ENCODE data around the gene NHSL2.

The NHSL2 gene

DNA sequence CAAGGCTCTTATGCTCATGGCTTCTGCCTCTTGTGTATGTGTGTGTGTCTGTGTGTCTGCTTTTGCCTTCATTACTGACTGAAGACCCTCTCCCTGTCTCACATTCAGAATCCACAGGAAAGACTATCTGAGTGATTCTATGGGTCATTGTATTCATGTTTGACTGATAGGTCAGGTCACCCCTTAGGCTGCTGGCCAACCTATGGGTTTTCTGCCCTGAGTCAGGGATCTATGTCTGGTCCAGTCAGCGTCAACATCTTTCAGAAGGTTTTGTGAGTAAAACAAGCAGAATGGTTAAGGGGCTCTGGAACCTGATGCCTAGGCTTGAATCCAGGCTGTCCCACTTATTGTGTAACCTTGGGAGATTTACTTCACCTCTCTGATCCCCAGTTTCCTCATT is 30.5 kb downstream of the NHSL2 start:
- Histone ChIP-seq H3K4me1 (ENCODE audit: low read length) (no peaks in the 10 kb centered on the region), H3K4me2 (ENCODE audit: low read length) (no peak overlapping the region), H2AFZ (ENCODE audit: low read depth, low read length) (no peak overlapping the region), H3K27ac (ENCODE audit: low read length) (no peak overlapping the region), H3K9me3 (ENCODE audit: insufficient read depth, low read length) (no peaks in the 10 kb centered on the region), H3K4me3 (ENCODE audit: low read length) (no peak overlapping the region), H3K79me2 (ENCODE audit: low read length) (no peaks in the 10 kb centered on the region), H3K27me3 (ENCODE audit: low read depth, low read length) (peaks cover 12% of the 10 kb centered on the region; the same call in 1 of the 2 replicates), H4K20me1 (ENCODE audit: insufficient read depth, low read length) (no peaks in the 10 kb centered on the region), H3K9ac (ENCODE audit: low read length) (no peak overlapping the region), H3K36me3 (replicated peaks; ENCODE audit: low read depth, low read length) (no peaks in the 10 kb centered on the region)
- TF ChIP-seq EZH2phosphoT487 (IDR thresholded peaks at IDR 0.05; ENCODE audit: low read depth): no peak
- TF ChIP-seq, protein P1, sequence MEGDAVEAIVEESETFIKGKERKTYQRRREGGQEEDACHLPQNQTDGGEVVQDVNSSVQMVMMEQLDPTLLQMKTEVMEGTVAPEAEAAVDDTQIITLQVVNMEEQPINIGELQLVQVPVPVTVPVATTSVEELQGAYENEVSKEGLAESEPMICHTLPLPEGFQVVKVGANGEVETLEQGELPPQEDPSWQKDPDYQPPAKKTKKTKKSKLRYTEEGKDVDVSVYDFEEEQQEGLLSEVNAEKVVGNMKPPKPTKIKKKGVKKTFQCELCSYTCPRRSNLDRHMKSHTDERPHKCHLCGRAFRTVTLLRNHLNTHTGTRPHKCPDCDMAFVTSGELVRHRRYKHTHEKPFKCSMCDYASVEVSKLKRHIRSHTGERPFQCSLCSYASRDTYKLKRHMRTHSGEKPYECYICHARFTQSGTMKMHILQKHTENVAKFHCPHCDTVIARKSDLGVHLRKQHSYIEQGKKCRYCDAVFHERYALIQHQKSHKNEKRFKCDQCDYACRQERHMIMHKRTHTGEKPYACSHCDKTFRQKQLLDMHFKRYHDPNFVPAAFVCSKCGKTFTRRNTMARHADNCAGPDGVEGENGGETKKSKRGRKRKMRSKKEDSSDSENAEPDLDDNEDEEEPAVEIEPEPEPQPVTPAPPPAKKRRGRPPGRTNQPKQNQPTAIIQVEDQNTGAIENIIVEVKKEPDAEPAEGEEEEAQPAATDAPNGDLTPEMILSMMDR (IDR thresholded peaks at IDR 0.05; ENCODE audit: low read depth, low read length): no peak

DNA sequence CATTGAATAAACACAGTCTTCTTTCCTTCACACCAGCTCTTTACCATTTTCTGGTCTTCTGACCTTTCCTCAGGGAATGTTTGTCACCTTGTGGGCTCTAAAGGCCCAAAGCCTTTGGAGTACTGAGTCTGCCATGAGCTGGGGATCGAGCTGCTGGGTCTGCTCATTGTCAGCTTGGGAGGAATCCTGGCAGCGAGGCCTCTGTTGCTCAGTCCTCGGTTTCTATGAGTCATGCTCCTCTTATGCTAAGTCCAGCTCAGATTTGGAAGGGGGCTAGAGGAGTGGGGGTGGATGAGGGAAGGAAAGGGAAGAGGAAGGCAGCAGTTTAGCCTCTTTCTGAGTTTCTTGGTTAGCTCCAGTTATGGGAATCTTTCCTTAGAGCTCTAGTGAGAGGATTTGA is 31.1 kb downstream of the NHSL2 start:
- Histone ChIP-seq H3K79me2 (ENCODE audit: low read length) (no peaks in the 10 kb centered on the region), H3K27ac (ENCODE audit: low read length) (no peak overlapping the region), H4K20me1 (ENCODE audit: insufficient read depth, low read length) (no peaks in the 10 kb centered on the region), H3K36me3 (replicated peaks; ENCODE audit: low read depth, low read length) (no peaks in the 10 kb centered on the region), H3K4me1 (ENCODE audit: low read length) (no peaks in the 10 kb centered on the region), H2AFZ (ENCODE audit: low read depth, low read length) (no peak overlapping the region), H3K4me3 (ENCODE audit: low read length) (no peak overlapping the region), H3K9ac (ENCODE audit: low read length) (no peak overlapping the region), H3K27me3 (ENCODE audit: low read depth, low read length) (peaks cover 12% of the 10 kb centered on the region; the same call in 1 of the 2 replicates), H3K9me3 (ENCODE audit: insufficient read depth, low read length) (no peaks in the 10 kb centered on the region), H3K4me2 (ENCODE audit: low read length) (no peak overlapping the region)
- TF ChIP-seq, protein P1 (IDR thresholded peaks at IDR 0.05; ENCODE audit: low read depth, low read length): no peak
- no peak for TF ChIP-seq EZH2phosphoT487 (IDR thresholded peaks at IDR 0.05; ENCODE audit: low read depth)

DNA sequence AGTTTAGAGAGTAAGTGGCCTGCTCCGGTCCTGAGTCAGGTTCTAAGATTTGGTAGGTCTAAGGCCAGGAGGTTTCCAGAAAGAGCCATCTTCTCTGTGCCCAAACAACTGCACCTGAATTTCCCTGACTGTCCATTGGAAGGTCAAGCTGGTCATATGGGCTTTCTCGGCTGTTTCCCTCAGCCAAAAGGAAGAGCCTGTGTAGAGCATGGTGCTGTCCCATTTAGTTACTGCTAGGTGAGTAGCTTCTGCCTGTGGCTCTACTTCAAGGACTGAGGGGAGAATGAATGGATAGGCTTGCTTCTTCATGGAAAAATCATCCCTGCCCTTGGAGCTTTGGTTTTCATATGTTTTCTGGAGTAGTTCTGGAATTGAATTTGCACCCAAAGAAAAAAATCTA is 33.7 kb downstream of the NHSL2 start:
- TF ChIP-seq, protein P1 (IDR thresholded peaks at IDR 0.05; ENCODE audit: low read depth, low read length): no peak
- TF ChIP-seq EZH2phosphoT487 (IDR thresholded peaks at IDR 0.05; ENCODE audit: low read depth): no peak
- no peak overlapping the region for H3K4me3 ChIP-seq (ENCODE audit: low read length)

DNA sequence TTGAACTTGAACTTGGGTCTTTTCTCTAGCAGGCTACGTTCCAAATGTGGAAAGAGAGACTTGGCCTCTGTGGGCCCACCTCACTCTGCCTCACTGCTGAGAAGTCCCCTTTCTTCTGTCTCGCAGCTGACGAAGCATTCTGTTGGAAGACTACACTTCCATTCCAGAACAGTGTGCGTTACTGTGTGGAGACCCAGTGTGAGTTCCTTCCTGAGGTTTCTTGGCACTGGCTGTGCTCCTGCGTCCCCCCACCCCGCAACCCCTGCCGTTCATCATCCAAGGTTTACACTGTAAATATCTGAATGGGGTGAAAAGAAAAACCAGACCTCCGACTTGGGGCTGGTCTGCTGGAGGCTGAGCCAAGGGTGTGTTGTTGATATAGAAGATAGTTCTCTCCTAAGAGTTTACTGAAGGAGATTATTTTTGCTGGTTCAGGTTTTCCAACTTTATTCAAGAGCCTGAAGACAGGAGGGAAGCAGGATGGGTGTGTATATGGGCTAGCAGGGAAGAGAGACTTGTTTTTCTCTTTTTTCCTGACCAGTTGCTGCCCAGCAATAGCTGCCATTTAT is 34.7 kb downstream of the NHSL2 start:
- Histone ChIP-seq H3K27me3 (ENCODE audit: low read depth, low read length) (peaks cover 12% of the 10 kb centered on the region; the same call in 1 of the 2 replicates), H2AFZ (ENCODE audit: low read depth, low read length) (no peak overlapping the region), H3K4me1 (ENCODE audit: low read length) (no peaks in the 10 kb centered on the region), H3K9me3 (ENCODE audit: insufficient read depth, low read length) (no peaks in the 10 kb centered on the region), H3K4me3 (ENCODE audit: low read length) (no peak overlapping the region), H3K36me3 (replicated peaks; ENCODE audit: low read depth, low read length) (no peaks in the 10 kb centered on the region), H3K9ac (ENCODE audit: low read length) (no peak overlapping the region), H4K20me1 (ENCODE audit: insufficient read depth, low read length) (no peaks in the 10 kb centered on the region), H3K79me2 (ENCODE audit: low read length) (no peaks in the 10 kb centered on the region), H3K27ac (ENCODE audit: low read length) (no peak overlapping the region), H3K4me2 (ENCODE audit: low read length) (no peak overlapping the region)
- no peak for TF ChIP-seq EZH2phosphoT487 (IDR thresholded peaks at IDR 0.05; ENCODE audit: low read depth)
- TF ChIP-seq, protein P1 (IDR thresholded peaks at IDR 0.05; ENCODE audit: low read depth, low read length): no peak

More for the DNA sequence above, 33.7 kb downstream of the NHSL2 start:
- no peaks in the 10 kb centered on the region for H3K79me2 ChIP-seq (ENCODE audit: low read length)
- no peaks in the 10 kb centered on the region for H4K20me1 ChIP-seq (ENCODE audit: insufficient read depth, low read length)
- no peak overlapping the region for H3K4me2 ChIP-seq (ENCODE audit: low read length)
- H2AFZ ChIP-seq (ENCODE audit: low read depth, low read length): no peak overlapping the region
- no peaks in the 10 kb centered on the region for H3K9me3 ChIP-seq (ENCODE audit: insufficient read depth, low read length)
- no peak overlapping the region for H3K27ac ChIP-seq (ENCODE audit: low read length)
- no peak overlapping the region for H3K9ac ChIP-seq (ENCODE audit: low read length)
- H3K36me3 ChIP-seq (replicated peaks; ENCODE audit: low read depth, low read length): no peaks in the 10 kb centered on the region
- no peaks in the 10 kb centered on the region for H3K4me1 ChIP-seq (ENCODE audit: low read length)
- H3K27me3 ChIP-seq (ENCODE audit: low read depth, low read length): peaks cover 12% of the 10 kb centered on the region; the same call in 1 of the 2 replicates
